ENCODE measurements around the gene INHBE.
"Not testable (repeated sequence)": the region's sequence is repeated elsewhere in the genome, so short reads cannot be mapped to it uniquely, and the experiment has no call there.

The INHBE gene

GRCh38 chr12:57454566-57455373 is at the start of gene INHBE:
Gene INHBE (plus strand): TSS chr12:57455307. CDS start chr12:57455537, 230 bp downstream.
- DNase-seq = no peak

- no peak for DNase-seq
These were observed 44.6 kb upstream of the INHBE start for GRCh38 chr12:57410534-57410933.

GRCh38 chr12:57414160-57414559 is 40.9 kb upstream of the INHBE start:
- DNase-seq = not testable (repeated sequence)

GRCh38 chr12:57415088-57415487 is 40.0 kb upstream of the INHBE start:
- DNase-seq = no peak

GRCh38 chr12:57416039-57416996 is 38.8 kb upstream of the INHBE start:
- DNase-seq = no peak

- DNase-seq = no peak
These were observed 36.9 kb upstream of the INHBE start for GRCh38 chr12:57418255-57418654.

GRCh38 chr12:57419495-57419894 is 35.6 kb upstream of the INHBE start:
- DNase-seq = no peak

- no peak for DNase-seq
These were observed 34.6 kb upstream of the INHBE start for GRCh38 chr12:57420482-57420881.

- DNase-seq = not testable (repeated sequence)
These were observed 28.2 kb upstream of the INHBE start for GRCh38 chr12:57426948-57427347.

GRCh38 chr12:57428965-57429364 is 26.1 kb upstream of the INHBE start:
- no peak for DNase-seq

- DNase-seq = no peak
These were observed 25.5 kb upstream of the INHBE start for GRCh38 chr12:57429473-57430111.

GRCh38 chr12:57430112-57430930 is 24.8 kb upstream of the INHBE start:
- DNase-seq = no peak

GRCh38 chr12:57430931-57431566 is 24.1 kb upstream of the INHBE start, which contains the start of gene R3HDM2:
Gene R3HDM2 (minus strand): TSS chr12:57431043. CDS start chr12:57310428, 120,615 bp downstream.
- DNase-seq = peak; percentile 92

- no peak for DNase-seq
These were observed 23.4 kb upstream of the INHBE start for GRCh38 chr12:57431654-57432188.

GRCh38 chr12:57433370-57433769 is 21.7 kb upstream of the INHBE start:
- DNase-seq = no peak

- no peak for DNase-seq
These were observed 20.4 kb upstream of the INHBE start, which contains the start of gene INHBC for GRCh38 chr12:57434517-57435223. Gene INHBC (plus strand): TSS chr12:57434784. CDS start chr12:57434887, 103 bp downstream.

GRCh38 chr12:57435293-57435692 is 19.8 kb upstream of the INHBE start:
- no peak for DNase-seq

GRCh38 chr12:57438400-57438799 is 16.7 kb upstream of the INHBE start:
- DNase-seq = no peak

GRCh38 chr12:57439762-57440266 is 15.3 kb upstream of the INHBE start:
- DNase-seq = no peak

- not testable (repeated sequence) for DNase-seq
These were observed 13.7 kb upstream of the INHBE start for GRCh38 chr12:57441393-57441792.
